A204.1 (cell line): ENCODE results near the gene ZNF217.
"Not testable (repeated sequence)": the region's sequence is repeated elsewhere in the genome, so short reads cannot be mapped to it uniquely, and the experiment has no call there.

Experiments used
- FAIRE-seq: peaks from 2 replicates; lab custom pipeline; 2012; peaks lifted over from hg19 to GRCh38; lab: Jason Lieb, UNC

The ZNF217 gene

DNA sequence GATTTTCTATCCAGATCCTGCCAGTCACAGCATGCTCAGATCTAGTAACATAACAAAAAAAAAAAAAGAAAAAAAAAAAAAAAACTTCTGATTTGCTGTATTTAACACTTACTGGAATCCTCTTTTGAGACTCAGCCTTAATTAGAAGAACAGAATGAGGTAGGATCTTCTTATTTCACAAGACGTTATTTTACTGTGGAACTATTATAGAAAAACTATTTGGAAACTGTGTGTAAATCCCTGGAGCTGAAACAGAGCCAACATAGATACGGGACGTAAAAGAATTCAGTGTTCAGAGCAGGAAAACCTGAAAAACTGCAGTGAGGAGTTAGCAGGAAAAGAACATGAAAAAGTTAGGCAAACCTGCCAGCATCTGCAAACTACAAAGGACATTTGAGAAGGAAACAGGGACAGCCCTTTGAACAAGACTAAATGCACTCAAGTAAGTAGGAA lies 3.4 kb upstream of the ZNF217 start:
- FAIRE-seq: peak; percentile 86

DNA sequence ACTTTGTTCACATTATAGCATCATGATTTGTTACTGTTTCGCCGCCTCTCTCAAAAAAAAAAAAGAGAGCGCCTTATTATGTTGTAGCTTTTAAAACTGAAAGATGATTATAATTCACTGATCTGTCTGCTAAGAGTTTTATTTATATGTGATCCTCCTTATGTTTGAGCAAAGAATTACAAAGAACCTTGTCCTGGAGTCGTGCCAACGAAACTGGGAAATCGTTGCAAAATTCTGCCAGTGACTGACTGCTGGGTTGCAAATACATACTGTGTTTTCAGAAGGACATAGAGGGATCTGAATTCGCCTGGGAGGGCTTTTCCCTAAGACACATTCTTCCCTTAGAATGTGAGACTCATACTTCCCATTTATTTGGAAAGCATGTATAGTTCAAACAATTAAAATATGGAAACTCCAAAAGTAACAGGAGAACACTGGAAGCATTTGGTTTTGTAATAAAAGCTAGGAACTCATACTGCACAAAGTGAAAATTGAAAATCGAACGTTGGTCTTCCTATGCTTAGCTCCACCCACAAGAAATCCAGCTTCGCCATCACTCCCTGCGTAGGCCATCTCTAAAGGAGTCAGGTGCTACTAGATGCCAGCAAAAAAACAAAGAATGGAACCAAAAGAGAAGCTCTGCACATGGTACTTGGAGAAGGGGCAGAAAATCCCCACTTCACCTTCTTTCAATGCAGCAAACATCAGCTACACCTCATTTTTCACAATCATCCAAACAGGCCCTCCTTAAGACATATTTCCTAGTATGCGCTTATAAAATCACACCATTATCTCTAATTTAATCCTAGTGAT lies 2.8 kb upstream of the ZNF217 start:
- FAIRE-seq: peak; percentile 99

DNA sequence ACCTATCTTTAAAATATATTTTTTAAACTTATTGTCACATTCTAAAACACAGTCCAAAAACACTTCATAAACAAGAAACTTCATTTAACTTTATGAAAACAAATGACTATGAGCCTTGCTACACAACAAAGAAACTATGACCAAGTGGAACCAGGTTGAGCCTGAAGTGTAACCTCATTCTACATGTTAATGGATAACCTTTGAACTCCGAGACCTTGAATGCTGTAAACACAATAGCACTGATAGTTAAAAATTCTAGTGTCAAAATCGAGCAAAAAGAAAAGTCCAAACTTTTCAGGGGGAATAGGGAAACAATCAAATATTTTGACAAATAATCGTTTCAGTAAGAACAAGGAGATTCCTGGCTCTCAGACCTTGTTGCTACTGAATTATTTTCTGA lies 2.1 kb upstream of the ZNF217 start:
- not testable (repeated sequence) for FAIRE-seq

DNA sequence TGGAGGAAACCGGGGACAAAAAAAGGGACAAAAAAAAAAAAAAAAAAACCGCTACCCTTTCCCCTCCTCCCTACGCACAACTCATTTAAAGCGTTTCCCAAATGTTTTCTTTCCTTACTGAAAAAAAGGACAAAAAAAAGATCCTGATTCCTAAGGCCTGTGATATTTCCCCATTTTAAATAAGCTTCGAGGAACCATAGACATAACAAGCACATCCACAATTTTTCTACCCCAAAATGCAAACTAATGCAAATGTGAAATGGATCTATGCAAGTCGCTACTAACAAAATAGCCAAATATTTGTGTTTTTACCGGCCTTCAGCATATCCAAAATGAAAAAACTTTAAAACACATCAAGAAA lies 1.4 kb upstream of the ZNF217 start:
- no peak for FAIRE-seq

GRCh38 chr20:53594068-53595017 lies 704 bp upstream of the ZNF217 start:
- FAIRE-seq: no peak

DNA sequence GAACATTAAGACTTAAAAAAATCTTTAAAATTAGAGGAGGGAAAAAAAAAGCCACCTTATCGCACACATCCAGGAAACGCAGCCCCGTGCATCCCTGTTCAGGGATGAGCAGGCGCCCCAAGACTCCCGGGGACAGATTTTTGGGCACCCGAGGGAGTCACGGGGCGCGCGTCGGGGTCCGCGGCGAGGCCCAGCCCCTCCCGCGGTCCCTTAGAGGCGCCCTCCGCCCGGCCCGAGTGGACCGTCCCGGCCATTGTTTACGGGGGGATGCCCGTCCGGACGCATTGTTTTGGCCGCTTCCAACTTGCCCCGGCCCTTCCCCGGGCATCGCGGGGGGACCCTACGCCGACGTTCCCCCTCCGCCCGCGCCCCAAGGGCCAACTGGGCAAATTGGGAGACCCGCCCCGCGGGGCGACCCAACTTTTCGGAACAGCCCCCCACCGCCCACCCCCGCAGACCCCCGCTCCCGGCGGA lies 610 bp downstream of the ZNF217 start:
- no peak for FAIRE-seq

GRCh38 chr20:53592454-53592991 lies 1.1 kb downstream of the ZNF217 start:
- not testable (repeated sequence) for FAIRE-seq

GRCh38 chr20:53591941-53592441 lies 1.6 kb downstream of the ZNF217 start:
- FAIRE-seq: not testable (repeated sequence)

DNA sequence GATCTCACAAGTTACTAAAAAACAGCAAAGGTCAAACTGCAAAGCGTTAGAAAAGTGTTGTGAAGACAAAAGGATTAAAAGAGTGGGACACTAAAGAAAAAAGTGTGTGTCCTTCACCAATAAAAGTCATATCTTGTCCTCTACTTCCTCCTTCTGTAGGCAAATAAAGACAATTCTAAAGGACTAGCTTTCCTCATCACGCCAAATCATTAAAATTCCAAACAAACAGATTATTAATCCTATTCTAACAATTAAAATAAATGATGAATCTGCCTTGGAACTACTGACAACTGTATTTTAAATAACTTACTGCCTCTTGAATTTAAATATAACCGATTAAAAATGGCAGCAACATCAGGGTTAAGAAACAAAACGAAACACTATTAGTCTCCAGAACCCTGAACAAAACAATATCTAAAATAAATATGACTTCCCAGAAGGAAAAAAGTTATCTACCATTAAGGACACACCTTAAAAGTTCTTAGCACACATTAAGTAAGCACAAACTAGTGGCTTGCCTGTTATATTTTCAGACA lies 2.4 kb downstream of the ZNF217 start:
- not testable (repeated sequence) for FAIRE-seq

DNA sequence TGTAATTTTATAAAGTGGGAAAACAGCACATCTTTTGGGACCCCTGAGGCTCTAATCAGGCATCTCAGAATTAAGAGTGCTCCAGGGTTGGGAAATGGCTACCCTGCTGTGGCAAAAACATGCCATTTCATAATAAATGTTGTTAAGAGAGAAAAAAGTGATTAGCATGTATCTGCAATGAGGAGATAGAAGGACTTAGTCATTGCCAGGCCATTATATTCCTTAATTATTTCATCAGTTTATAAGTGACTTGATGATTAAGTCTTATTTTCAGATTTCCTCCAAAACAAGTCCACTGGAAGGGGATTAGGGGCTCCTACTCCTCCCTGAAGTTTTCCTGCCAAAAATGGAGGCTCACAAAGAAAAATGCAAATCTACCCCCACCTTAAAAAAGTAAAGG lies 3.0 kb downstream of the ZNF217 start:
- not testable (repeated sequence) for FAIRE-seq

DNA sequence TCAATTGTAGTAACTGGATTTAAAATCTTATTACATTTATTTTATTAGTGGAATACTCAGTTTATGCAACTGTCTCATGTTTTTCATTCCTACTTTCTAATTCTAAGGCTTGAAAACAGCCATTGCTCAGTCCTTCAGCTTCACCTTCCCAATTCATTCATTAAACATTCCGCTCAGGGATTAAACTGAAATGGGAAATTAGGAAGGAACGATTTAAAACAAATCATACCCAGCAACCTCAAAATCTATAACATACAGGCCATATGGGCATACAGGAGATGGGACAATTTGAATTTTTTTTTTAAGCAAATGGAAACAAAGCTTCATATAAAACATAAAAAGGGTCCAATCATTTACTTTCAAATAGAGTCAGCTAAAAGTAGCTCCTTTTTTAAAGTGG lies 3.5 kb downstream of the ZNF217 start:
- not testable (repeated sequence) for FAIRE-seq

GRCh38 chr20:53589321-53590065 lies 4.1 kb downstream of the ZNF217 start:
- not testable (repeated sequence) for FAIRE-seq

DNA sequence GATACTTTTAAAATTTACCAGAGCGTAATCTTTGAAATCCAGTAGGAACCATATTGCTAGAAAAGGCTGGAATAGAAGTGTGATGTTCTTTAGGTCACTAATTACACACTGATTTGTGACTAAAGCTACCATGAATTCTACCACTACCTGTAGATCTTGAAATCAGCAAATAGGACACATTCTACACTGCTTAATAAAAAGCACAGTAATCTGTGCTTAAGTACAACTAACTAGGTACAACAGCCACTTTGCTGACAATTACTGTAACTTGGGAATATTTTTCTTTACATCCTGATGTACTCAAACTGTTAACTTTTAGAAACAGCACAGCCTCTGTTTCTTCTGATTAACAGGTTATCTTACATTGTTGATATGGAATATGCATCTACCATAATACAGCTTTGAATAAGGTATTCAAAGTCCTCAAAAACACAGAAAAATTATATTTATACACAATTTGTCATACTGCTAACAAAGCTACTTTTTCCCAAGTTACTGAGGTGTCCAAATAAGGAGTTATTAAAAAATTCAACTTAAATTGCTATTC lies 6.4 kb downstream of the ZNF217 start:
- not testable (repeated sequence) for FAIRE-seq

DNA sequence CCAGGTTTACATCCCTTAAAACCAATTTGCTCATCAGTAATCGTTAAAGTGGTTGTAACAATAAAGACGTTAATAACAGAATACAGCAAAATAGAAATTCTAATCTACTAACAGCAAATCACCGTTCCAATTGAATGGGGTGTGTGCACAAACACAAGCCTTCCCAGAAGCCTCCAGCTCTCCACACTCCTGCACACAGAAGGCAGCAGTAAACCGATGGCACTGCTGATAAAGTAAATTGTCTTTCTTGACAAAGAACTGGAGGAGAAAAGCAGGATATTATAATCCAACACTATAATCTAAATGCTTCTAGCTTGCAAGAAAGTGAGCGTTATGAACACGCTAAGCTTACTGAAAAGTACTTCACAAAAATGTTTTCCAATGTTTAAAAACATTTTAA lies 7.0 kb downstream of the ZNF217 start:
- FAIRE-seq: no peak

GRCh38 chr20:53585910-53586309 lies 7.7 kb downstream of the ZNF217 start:
- not testable (repeated sequence) for FAIRE-seq

- FAIRE-seq: not testable (repeated sequence)
These were observed 8.6 kb downstream of the ZNF217 start for GRCh38 chr20:53585004-53585569.

DNA sequence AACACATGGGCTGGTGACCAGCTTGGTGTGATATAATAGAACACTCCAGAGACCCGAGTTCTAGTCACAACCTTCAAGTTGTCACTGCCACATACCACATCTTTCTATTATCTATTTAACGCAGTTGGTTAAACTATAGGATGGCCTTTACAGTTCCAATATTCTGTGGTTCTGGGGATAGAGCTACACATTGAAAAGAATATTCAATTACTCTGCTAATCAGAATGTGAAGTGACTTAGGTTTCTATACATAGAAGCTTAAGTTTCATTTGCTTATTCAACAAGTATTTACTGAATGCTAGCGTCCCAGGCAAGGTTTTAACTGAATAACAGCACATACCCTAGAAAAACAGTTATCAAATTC lies 9.1 kb downstream of the ZNF217 start:
- peak; percentile 82 for FAIRE-seq

DNA sequence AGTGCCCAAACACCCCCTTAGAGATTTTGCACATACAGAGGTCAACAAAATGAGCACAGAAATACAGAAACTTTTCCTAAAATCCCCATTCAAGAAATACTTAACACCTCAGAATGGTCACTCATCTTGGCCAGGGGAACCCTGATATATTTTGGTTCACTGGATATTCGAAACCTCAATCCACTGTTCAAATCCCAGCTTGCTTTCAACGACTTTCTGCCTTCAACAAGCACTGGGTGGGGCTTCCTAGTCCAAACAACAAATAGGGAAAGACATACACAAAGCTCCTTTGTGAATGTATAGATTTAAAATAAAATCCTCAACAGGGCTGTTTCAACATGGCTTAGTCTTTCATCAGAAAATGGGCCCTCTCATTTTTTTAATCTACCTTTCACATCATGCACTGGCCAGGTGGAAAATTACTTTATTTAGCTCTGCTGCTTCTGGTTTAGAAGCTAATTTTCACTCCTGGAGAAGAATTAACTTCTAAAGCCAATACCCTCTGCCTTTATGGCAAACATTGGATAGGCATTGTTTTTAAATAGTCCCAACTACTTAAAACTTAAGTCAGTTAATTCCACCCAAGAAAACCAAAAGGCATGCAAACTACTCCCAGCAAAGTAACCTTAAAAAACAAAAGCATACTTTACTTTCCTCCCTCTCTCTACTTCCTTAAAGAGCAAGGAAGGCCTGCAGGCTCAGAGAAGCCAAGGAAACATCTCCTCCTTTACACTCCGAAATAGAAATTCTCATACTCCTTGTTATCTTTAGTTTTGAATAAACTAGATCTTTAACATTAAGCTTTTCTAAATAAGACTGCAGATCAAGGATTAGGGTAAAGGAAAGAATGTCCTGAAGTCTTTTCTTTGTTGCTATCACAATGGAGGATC lies 9.7 kb downstream of the ZNF217 start:
- peak; percentile 95 for FAIRE-seq

- FAIRE-seq: peak; percentile 65
These were observed 10.9 kb downstream of the ZNF217 start for GRCh38 chr20:53582574-53583351.
